Loucy (cell line): ENCODE data around the gene TFAM.

Experiments
- CTCF ChIP-seq: fragments of 200-600 bp; sonication (generic); conservative IDR thresholded peaks from 2 replicates; pipeline ENCODE4 v1.5.1; 2014; ENCODE audit warnings: mild to moderate bottlenecking, antibody characterized with exemption, low read length
- EZH2phosphoT487 ChIP-seq: fragments of 200-600 bp; IDR thresholded peaks from 2 replicates; pipeline ENCODE4 v1.6.1; 2018; ENCODE audit warnings: antibody characterized with exemption, mild to moderate bottlenecking, moderate library complexity, borderline replicate concordance

GRCh38 chr10:58371473-58371872 is 13.7 kb upstream of the TFAM start:
- no peak for TF ChIP-seq CTCF
- TF ChIP-seq EZH2phosphoT487, result no peak
